HepG2 (cell line): Measurements from ENCODE around the gene TAF4B.

Experiments
- MBNL3 ChIP-seq: fragments of 250-450 bp; sonication (Bioruptor Pico); conservative IDR thresholded peaks from 2 replicates; pipeline ENCODE4 v1.8.0; 2022; ENCODE audit warnings: mild to moderate bottlenecking, inconsistent platforms
- PHF21A ChIP-seq: sonication (generic); formaldehyde crosslinking; IDR thresholded peaks from 2 replicates; pipeline ENCODE4 v1.5.0; 2020; ENCODE audit warnings: mild to moderate bottlenecking, missing genetic modification reagents
- RAD21 ChIP-seq: fragments of 450-650 bp; formaldehyde crosslinking; IDR thresholded peaks from 2 replicates; pipeline ENCODE4 v1.5.0; 2020; ENCODE audit warnings: mild to moderate bottlenecking
- SMAD9 ChIP-seq: sonication (generic); formaldehyde crosslinking; IDR thresholded peaks from 2 replicates; pipeline ENCODE4 v1.5.1; 2020; ENCODE audit warnings: mild to moderate bottlenecking, missing genetic modification reagents
- SOX6 ChIP-seq, 2 experiments: fragments of 450-650 bp in 1 of 2; sonication (generic) in 1 of 2; formaldehyde crosslinking in 1 of 2; IDR thresholded peaks; 2 replicates each; pipeline versions ENCODE4 v1.4.0 to v1.6.1; 2017 to 2020; ENCODE audit warnings: antibody characterized with exemption in 1 of 2, mild to moderate bottlenecking in 1 of 2, missing genetic modification reagents in 1 of 2
- TBP ChIP-seq: sonication (generic); formaldehyde crosslinking; IDR thresholded peaks from 2 replicates; pipeline ENCODE4 v1.5.0; 2020; ENCODE audit warnings: missing genetic modification reagents
- YY1 ChIP-seq: IDR thresholded peaks from 2 replicates; pipeline ENCODE4 v1.6.1; 2011; ENCODE audit warnings: low read length, low read depth, moderate library complexity, mild to moderate bottlenecking; ENCODE audit not compliant: insufficient read depth, insufficient replicate concordance
- ZNF839 ChIP-seq: sonication (generic); formaldehyde crosslinking; IDR thresholded peaks from 2 replicates; pipeline ENCODE4 v1.4.0; 2020; ENCODE audit warnings: missing genetic modification reagents, mild to moderate bottlenecking, borderline replicate concordance

DNA sequence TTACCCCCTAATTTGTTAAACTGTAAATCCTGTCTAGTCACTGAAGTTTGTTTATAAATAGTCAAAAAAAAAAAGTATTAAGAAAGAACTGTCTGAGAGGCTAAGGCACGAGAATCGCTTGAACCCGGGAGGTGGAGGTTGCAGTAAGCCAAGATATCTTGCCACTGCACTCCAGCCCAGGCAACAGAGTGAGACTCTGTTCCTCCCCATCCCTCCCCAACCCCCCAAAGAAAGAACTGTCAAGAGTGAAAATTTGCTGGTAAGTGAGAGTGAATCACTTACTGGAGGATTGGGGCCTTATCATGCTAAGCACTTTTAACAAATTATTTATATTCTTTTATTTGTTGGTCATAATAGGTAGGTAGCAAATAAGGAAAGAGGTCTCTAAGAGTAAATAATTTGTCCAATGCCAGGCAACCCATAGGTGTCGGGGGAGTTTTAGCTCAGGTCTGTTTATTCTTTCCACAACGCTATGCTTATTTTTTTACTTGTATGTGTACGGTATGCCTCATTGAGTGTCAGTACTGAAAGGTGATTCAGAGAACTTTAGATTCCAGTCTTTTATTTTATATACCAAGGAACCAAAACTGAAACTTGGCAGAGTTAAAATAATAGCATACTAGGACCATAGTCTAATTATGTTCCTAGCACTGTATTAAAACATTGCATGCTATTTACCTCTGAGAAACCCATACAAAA is 2.5 kb downstream of the TAF4B start:
- no peak for TF ChIP-seq TBP (CRISPR knock-in tag)
- no peak for TF ChIP-seq MBNL3 (CRISPR knock-in tag)
- TF ChIP-seq SOX6 (IDR thresholded peaks at IDR 0.05) = no peak
- no peak for TF ChIP-seq SOX6 (CRISPR knock-in tag; IDR thresholded peaks at IDR 0.05)
- no peak for TF ChIP-seq RAD21
- no peak for TF ChIP-seq YY1
- TF ChIP-seq SMAD9 (CRISPR knock-in tag) = no peak
- no peak for TF ChIP-seq ZNF839 (CRISPR knock-in tag)
- no peak for TF ChIP-seq PHF21A
